Measurements from ENCODE around the gene TRMT2A.

Gene TRMT2A

GRCh38 chr22:20092477-20092854 is 24.6 kb downstream of the TRMT2A start:
- no peak overlapping the region for H3K27ac ChIP-seq (ENCODE audit: insufficient read depth, low read length, poor library complexity, severe bottlenecking)
- no peak for DNase-seq
- peaks cover 87% of the 10 kb centered on the region for H3K36me3 ChIP-seq (ENCODE audit: control insufficient read depth, insufficient read depth, low read length)

DNA sequence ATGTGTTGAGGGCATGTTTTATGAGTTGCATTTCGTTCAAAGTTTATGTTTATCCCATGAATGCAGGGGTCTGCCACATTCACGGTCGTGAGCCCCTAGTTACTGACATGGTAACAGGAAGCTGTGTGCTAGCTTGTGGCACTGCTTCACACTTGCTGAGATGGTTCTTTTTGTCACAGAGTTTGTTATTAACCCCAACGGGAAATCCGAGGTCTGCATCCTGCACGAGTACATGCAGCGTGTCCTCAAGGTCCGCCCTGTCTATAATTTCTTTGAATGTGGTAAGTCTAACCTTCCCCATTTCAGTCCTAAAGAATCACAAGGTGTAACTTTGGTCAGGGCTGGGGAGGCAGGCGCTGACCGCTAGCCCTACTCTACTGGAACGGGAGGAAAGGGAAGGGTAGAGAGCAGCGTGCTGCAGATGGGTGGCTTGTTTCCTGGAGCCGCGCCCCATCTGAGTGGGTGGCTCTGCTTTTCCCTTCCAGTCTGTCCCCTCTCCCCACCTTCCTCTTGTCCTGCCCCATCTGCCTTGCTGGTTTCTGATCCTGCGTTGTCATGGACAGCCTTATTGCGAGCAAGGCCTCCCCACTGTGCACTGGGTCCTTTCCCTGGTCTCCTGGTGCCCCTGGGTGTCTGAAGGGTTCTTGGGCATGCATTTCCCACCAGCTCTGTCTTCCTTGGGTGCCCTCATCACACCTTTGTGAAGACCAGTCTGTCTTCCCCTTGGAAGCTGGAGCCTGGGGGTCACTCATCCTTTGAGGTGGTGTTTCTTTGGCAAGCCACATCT is 25.1 kb downstream of the TRMT2A start:
- Histone ChIP-seq H3K27me3 (replicated peaks; ENCODE audit: control insufficient read depth, insufficient read depth, low read length, poor library complexity, severe bottlenecking) (no peaks in the 10 kb centered on the region), H3K9me3 (ENCODE audit: control insufficient read depth, low read length) (no peaks in the 10 kb centered on the region), H3K36me3 (ENCODE audit: control insufficient read depth, insufficient read depth, low read length) (peaks cover 93% of the 10 kb centered on the region), H3K4me3 (ENCODE audit: insufficient read depth, low read depth, low read length, poor library complexity, severe bottlenecking) (no peak overlapping the region), H3K4me1 (ENCODE audit: control insufficient read depth, insufficient read depth, low read length, poor library complexity, severe bottlenecking) (no peaks in the 10 kb centered on the region), H3K27ac (ENCODE audit: insufficient read depth, low read length, poor library complexity, severe bottlenecking) (peak overlapping the region; percentile 16)
- no peak for DNase-seq

More at GRCh38 chr22:20092477-20092854, 24.6 kb downstream of the TRMT2A start:
- Histone ChIP-seq H3K9me3 (ENCODE audit: control insufficient read depth, low read length) (no peaks in the 10 kb centered on the region), H3K4me1 (ENCODE audit: control insufficient read depth, insufficient read depth, low read length, poor library complexity, severe bottlenecking) (no peaks in the 10 kb centered on the region), H3K27me3 (replicated peaks; ENCODE audit: control insufficient read depth, insufficient read depth, low read length, poor library complexity, severe bottlenecking) (no peaks in the 10 kb centered on the region), H3K4me3 (ENCODE audit: insufficient read depth, low read depth, low read length, poor library complexity, severe bottlenecking) (no peak overlapping the region)

DNA sequence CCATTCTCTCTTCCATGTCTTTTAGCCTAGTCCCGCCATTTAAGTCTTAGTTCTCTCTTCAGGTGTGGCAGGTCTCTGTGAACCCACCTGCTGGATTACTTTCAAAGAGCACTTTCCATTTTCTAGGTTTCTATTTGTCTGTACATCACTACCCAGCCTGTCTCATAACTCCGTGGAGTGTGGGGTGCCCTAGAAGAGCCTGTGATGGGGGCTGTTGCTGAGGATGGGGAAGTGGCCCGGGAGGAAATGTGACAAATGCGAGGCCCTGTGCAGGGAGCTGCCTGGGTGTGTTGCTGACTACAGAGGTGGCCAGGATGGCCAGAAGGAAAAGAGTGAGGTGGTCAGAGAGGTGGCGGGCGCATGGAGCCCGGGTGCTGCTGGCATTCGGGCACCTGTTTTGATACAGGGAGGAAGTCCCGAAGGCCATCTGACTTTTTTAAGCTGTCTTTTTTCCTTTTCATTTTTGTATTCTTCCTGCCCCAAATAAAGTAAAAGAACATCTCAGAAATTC is 26.2 kb downstream of the TRMT2A start:
- no peak overlapping the region for H3K27ac ChIP-seq (ENCODE audit: insufficient read depth, low read length, poor library complexity, severe bottlenecking)
- peaks cover 92% of the 10 kb centered on the region for H3K36me3 ChIP-seq (ENCODE audit: control insufficient read depth, insufficient read depth, low read length)
- H3K9me3 ChIP-seq (ENCODE audit: control insufficient read depth, low read length) = no peaks in the 10 kb centered on the region
- DNase-seq = no peak
- H3K4me3 ChIP-seq (ENCODE audit: insufficient read depth, low read depth, low read length, poor library complexity, severe bottlenecking) = no peak overlapping the region
- H3K4me1 ChIP-seq (ENCODE audit: control insufficient read depth, insufficient read depth, low read length, poor library complexity, severe bottlenecking) = no peaks in the 10 kb centered on the region
- H3K27me3 ChIP-seq (replicated peaks; ENCODE audit: control insufficient read depth, insufficient read depth, low read length, poor library complexity, severe bottlenecking) = no peaks in the 10 kb centered on the region

- H3K36me3 ChIP-seq (ENCODE audit: control insufficient read depth, insufficient read depth, low read length) = peaks cover 90% of the 10 kb centered on the region
- H3K4me1 ChIP-seq (ENCODE audit: control insufficient read depth, insufficient read depth, low read length, poor library complexity, severe bottlenecking) = no peaks in the 10 kb centered on the region
- DNase-seq = no peak
- no peak overlapping the region for H3K4me3 ChIP-seq (ENCODE audit: insufficient read depth, low read depth, low read length, poor library complexity, severe bottlenecking)
- no peaks in the 10 kb centered on the region for H3K9me3 ChIP-seq (ENCODE audit: control insufficient read depth, low read length)
- no peaks in the 10 kb centered on the region for H3K27me3 ChIP-seq (replicated peaks; ENCODE audit: control insufficient read depth, insufficient read depth, low read length, poor library complexity, severe bottlenecking)
- H3K27ac ChIP-seq (ENCODE audit: insufficient read depth, low read length, poor library complexity, severe bottlenecking) = no peak overlapping the region
These were observed 26.9 kb downstream of the TRMT2A start for GRCh38 chr22:20089977-20090729.

DNA sequence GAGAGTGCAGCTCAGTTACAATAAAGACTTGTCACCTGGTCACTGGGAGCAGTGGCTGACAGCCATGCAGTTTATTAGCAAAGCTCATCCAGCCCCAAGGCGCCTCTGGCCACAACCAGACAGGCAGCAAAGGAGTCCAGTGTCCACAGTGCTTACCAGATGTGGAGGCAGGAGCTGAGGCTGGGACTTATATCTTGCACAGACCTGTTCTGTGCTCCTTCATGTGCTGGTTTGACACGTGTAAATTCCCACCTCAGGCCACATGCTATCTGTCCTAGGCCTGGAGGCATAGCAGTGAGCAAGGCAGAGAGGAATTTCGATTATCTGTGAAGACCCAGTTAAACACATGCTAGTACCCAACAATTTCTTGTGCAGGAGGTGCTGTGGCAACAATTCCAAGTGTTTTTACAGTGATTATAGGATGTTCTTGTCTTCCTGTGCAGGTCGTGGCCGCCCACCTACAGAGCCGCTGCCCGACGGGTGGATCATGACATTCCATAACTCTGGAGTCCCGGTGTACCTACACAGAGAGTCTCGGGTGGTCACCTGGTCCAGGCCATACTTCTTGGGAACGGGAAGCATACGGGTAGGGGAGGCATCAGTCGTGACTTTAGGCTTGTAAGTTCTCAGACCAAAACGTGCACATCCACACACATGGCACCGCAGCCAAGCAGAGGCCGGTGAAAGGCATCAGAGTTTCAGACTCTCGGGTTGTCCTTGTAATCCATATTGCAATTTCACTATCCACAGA is 27.6 kb downstream of the TRMT2A start:
- no peak for DNase-seq
- H3K27me3 ChIP-seq (replicated peaks; ENCODE audit: control insufficient read depth, insufficient read depth, low read length, poor library complexity, severe bottlenecking) = no peaks in the 10 kb centered on the region
- no peaks in the 10 kb centered on the region for H3K4me1 ChIP-seq (ENCODE audit: control insufficient read depth, insufficient read depth, low read length, poor library complexity, severe bottlenecking)
- no peak overlapping the region for H3K4me3 ChIP-seq (ENCODE audit: insufficient read depth, low read depth, low read length, poor library complexity, severe bottlenecking)
- H3K36me3 ChIP-seq (ENCODE audit: control insufficient read depth, insufficient read depth, low read length) = peaks cover 82% of the 10 kb centered on the region
- H3K27ac ChIP-seq (ENCODE audit: insufficient read depth, low read length, poor library complexity, severe bottlenecking) = no peak overlapping the region
- no peaks in the 10 kb centered on the region for H3K9me3 ChIP-seq (ENCODE audit: control insufficient read depth, low read length)

- no peaks in the 10 kb centered on the region for H3K27me3 ChIP-seq (replicated peaks; ENCODE audit: control insufficient read depth, insufficient read depth, low read length, poor library complexity, severe bottlenecking)
- H3K4me1 ChIP-seq (ENCODE audit: control insufficient read depth, insufficient read depth, low read length, poor library complexity, severe bottlenecking) = no peaks in the 10 kb centered on the region
- no peak overlapping the region for H3K27ac ChIP-seq (ENCODE audit: insufficient read depth, low read length, poor library complexity, severe bottlenecking)
- no peaks in the 10 kb centered on the region for H3K9me3 ChIP-seq (ENCODE audit: control insufficient read depth, low read length)
- no peak overlapping the region for H3K4me3 ChIP-seq (ENCODE audit: insufficient read depth, low read depth, low read length, poor library complexity, severe bottlenecking)
- H3K36me3 ChIP-seq (ENCODE audit: control insufficient read depth, insufficient read depth, low read length) = peaks cover 71% of the 10 kb centered on the region
- no peak for DNase-seq
These were observed 28.8 kb downstream of the TRMT2A start for GRCh38 chr22:20088263-20088648.

DNA sequence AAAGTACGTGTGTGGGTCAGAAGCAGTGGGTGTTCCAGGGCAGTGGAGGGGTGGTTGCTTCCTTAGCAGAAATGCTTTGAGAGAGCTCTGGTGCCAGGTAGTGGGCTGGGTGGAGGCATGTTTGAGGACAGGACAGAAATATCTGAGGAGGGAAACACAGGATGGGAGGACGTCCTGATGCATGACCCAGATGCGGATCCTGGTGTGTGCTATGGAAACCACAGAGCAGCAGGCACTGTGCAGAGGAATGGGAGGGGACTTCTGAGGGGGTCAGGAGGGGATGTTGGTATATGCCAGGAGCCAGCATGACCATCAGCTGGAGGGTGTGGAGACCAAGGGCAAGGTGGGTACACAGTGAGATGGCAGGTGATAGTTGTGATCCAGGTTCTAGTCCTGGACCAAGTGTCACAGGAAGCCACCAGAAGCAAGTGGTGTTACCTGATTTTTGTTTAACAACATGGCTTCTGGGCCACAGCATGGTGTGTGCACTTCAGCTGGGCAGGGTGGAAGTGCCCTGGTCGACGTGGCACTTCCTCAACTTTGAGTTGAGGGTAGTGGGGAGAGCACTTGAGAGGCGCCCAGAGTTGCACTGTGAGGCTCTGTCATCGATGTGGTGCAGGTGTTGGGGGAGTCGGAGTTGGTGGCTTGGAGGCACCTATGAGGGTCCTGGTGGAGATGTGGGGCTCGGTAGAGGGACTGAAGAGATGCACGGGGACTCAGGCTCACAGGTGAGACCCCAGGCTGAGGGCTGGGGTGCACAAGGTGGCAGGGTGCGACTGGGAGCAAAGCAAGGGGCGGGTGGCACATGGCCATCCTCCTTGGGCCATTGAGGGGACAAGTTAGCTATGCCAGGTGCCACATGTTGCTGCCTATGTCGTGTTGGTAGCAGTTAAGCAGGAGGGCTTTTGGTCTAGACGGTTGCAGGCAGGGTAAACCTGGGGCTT is 29.4 kb downstream of the TRMT2A start:
- no peak overlapping the region for H3K4me3 ChIP-seq (ENCODE audit: insufficient read depth, low read depth, low read length, poor library complexity, severe bottlenecking)
- no peak for DNase-seq
- H3K9me3 ChIP-seq (ENCODE audit: control insufficient read depth, low read length) = no peaks in the 10 kb centered on the region
- H3K27me3 ChIP-seq (replicated peaks; ENCODE audit: control insufficient read depth, insufficient read depth, low read length, poor library complexity, severe bottlenecking) = no peaks in the 10 kb centered on the region
- no peak overlapping the region for H3K27ac ChIP-seq (ENCODE audit: insufficient read depth, low read length, poor library complexity, severe bottlenecking)
- peaks cover 67% of the 10 kb centered on the region for H3K36me3 ChIP-seq (ENCODE audit: control insufficient read depth, insufficient read depth, low read length)
- H3K4me1 ChIP-seq (ENCODE audit: control insufficient read depth, insufficient read depth, low read length, poor library complexity, severe bottlenecking) = peaks cover 1% of the 10 kb centered on the region

DNA sequence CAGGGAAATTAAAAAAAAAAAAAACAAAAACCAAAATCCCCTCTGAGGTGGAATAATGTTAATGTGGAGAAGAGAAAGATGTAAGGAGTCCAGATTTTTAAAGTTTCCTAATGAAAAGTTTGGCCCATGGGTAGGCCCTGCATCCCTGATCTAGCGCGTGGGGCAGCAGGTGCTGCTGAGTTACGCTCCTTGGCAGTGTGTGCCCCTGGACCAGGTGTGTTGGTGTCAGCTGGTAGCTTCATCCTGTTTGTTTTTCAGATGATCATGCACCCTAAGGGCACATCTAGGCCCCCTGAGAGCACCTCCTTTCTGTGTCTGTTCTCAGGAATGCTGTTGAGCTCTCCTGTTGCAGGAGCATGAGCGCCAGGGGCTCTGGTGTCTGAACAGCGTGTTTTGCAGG is 30.3 kb downstream of the TRMT2A start:
- Histone ChIP-seq H3K27me3 (replicated peaks; ENCODE audit: control insufficient read depth, insufficient read depth, low read length, poor library complexity, severe bottlenecking) (no peaks in the 10 kb centered on the region), H3K9me3 (ENCODE audit: control insufficient read depth, low read length) (no peaks in the 10 kb centered on the region), H3K4me3 (ENCODE audit: insufficient read depth, low read depth, low read length, poor library complexity, severe bottlenecking) (no peak overlapping the region), H3K27ac (ENCODE audit: insufficient read depth, low read length, poor library complexity, severe bottlenecking) (no peak overlapping the region), H3K36me3 (ENCODE audit: control insufficient read depth, insufficient read depth, low read length) (peaks cover 58% of the 10 kb centered on the region), H3K4me1 (ENCODE audit: control insufficient read depth, insufficient read depth, low read length, poor library complexity, severe bottlenecking) (peaks cover 3% of the 10 kb centered on the region)
- DNase-seq = no peak

DNA sequence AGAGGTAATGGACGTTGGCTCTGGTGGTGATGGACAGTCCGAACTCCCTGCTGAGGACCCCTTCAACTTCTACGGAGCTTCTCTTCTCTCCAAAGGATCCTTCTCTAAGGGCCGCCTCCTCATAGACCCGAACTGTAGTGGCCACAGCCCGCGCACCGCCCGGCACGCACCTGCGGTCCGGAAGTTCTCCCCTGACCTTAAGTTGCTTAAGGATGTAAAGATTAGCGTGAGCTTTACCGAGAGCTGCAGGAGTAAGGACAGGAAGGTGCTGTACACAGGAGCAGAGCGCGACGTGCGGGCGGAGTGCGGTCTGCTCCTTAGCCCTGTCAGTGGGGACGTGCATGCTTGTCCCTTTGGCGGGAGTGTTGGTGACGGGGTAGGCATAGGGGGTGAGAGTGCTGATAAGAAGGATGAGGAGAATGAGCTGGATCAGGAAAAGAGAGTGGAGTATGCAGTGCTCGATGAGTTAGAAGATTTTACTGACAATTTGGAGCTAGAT is 30.9 kb downstream of the TRMT2A start:
- Histone ChIP-seq H3K27me3 (replicated peaks; ENCODE audit: control insufficient read depth, insufficient read depth, low read length, poor library complexity, severe bottlenecking) (no peaks in the 10 kb centered on the region), H3K36me3 (ENCODE audit: control insufficient read depth, insufficient read depth, low read length) (peaks cover 52% of the 10 kb centered on the region), H3K4me3 (ENCODE audit: insufficient read depth, low read depth, low read length, poor library complexity, severe bottlenecking) (no peak overlapping the region), H3K9me3 (ENCODE audit: control insufficient read depth, low read length) (no peaks in the 10 kb centered on the region), H3K27ac (ENCODE audit: insufficient read depth, low read length, poor library complexity, severe bottlenecking) (no peak overlapping the region), H3K4me1 (ENCODE audit: control insufficient read depth, insufficient read depth, low read length, poor library complexity, severe bottlenecking) (peaks cover 3% of the 10 kb centered on the region)
- DNase-seq = no peak
